HL-60/S4 treated with phorbol 12-myristate 13-acetate at 8.2 ng/mL for 4 days and 3 days (cell line): ENCODE measurements around the gene KANSL3.
"Not testable (repeated sequence)": the region's sequence is repeated elsewhere in the genome, so short reads cannot be mapped to it uniquely, and the experiment has no call there.

ENCODE experiments used
- in situ Hi-C: fragments of 300-500 bp; cut with MboI; formaldehyde crosslinking; loops from 2 replicates; pipeline ENCODE4 v1.15.0; 2022; ENCODE audit warnings: low sequenced_read_pairs

The KANSL3 gene

GRCh38 chr2:96564026-96564425, 74.1 kb downstream of the KANSL3 start:
- in situ Hi-C loops = no loop called here

DNA sequence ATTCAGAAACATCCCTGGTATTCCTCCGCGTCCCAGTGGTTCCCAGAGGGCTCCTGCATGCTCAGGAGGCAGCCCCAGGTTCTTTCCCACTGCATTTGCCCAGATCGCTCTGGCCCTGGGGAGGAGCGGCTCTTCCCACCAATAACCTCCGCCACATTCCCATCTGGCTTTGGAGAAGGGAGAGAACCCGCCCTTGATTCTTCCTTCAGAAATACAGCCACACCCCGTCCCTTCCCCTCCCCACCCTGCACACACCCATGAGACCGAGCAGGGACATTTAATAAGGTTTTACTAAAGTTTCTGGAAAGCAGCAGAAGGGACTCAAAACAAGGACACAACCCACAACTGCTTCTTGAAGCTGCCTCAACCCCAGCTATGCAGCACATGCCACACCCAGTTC, 79.6 kb downstream of the KANSL3 start:
- in situ Hi-C loops = no loop called here

DNA sequence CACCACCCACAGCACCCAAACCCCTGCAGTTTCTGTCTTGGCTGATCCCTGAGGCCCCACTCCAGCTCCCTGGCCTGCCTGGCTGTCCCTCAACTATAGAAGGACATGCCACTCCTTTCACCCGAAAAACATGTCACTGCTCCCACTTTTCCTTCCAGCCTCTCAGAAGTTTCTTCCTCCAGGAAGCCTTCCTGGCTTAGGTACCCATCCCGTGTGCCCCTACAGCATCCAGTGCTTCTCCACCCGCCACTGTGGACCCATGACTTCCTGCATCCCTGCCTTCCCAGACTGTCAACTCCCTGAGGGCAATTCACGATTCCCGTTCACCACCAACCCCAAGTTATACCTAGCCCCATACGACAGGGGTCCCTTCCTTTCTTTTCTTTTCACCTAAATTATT, 80.1 kb downstream of the KANSL3 start:
- in situ Hi-C loops = no loop called here

GRCh38 chr2:96557421-96557820, 80.7 kb downstream of the KANSL3 start:
- in situ Hi-C loops = not testable (repeated sequence)

GRCh38 chr2:96556441-96557330, 81.4 kb downstream of the KANSL3 start:
- in situ Hi-C loops = no loop called here

GRCh38 chr2:96555146-96555610, 82.9 kb downstream of the KANSL3 start:
- in situ Hi-C loops = no loop called here

DNA sequence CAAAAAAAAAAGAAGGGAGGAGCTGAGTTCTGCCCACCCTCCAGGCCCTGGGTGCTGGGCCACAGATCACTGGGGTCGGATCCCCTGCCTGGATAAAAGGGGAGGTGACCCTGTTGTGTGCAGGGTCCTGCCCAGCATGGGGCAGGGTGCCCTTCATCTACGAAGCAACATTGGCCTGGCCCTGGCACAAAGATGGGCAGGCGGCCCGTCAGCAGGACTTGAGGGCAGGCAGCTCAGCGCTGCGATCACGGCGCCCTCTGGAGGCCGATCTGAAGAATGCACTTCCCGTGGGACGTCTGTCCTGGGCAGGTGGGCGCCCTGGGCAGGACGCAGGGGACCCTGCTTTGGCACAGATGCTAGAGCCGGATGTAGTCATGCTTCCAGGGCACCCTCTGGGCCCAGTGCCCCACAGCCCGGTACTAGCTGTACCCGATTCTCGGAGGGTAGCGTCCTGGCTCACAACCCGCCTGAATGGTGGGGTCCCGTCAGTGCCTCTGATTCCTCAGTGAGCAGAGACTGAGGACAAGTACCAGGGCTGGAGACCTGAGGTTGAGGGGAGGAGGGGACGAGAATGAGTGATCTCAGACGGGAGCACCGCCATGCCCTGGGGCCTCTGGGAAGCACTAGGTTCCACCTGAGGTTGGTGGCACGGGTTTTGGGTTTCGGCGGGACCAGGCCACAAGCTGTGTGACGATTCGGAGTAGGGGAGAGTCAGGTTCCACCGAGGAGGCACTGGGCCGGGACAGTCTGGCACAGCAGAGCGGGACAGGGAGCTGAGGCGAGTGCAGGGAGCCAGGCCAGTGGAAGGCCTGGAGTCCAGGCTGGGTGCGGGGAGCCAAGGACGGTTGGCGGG, 83.6 kb downstream of the KANSL3 start:
- in situ Hi-C loops = no loop called here

DNA sequence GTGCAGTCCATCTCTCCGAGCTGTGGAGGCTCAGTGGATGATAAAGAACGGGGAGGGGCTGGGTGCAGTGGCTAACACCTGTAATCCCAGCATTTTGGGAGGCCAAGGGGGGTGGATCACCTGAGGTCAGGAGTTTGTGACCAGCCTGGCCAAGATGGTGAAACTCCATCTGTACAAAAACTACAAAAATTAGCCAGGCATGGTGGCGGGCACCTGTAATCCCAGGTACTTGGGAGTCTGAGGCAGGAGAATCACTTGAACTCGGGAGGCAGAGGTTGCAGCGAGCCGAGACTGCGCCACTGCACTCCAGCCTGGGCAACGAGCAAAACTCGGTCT, 84.2 kb downstream of the KANSL3 start:
- in situ Hi-C loops = not testable (repeated sequence)

- in situ Hi-C loops = no loop called here
These were observed 84.7 kb downstream of the KANSL3 start for GRCh38 chr2:96553176-96553956.

DNA sequence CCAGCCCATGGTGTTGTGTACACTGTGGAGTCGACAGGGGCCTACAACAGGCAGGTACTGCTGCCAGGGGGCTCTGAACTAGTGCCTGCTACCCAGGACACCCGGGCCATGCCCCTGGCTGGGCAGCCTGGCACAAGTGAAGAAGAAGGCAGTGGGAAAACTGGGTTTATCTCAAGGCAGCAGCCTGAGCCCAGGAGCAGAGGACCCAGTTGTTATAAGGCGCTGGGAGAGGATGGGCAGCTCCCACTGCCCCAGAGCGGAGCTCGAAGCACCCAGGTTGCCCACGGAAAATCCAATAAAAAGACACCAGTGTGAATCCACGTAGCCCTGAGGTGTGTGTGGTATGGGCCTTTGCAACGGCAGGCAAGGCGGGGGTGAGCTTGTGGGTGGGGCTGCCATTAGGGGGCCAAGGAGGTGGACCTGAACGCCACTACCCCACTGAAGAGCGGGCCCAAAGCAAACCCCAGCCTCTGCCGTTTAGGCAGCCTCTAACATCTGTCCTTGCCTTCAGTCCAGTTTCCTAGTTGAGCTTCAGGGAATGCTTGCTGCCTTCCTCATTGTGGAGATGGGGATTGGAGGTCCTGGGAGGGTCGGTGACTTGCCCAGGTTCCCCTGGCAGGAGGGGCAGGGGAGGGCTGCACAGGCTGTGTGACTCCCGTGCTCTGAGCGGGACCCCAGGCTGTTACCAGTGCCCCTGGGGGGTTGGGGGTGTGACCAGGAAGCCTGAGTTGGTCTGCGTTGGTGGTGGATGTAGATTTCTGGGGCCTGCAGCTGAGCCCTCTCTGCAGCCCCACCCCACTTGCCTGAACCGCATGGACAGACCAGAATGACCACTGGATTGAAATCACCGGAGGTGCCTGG, 85.6 kb downstream of the KANSL3 start:
- in situ Hi-C loops = no loop called here

- in situ Hi-C loops = no loop called here
These were observed 86.4 kb downstream of the KANSL3 start for GRCh38 chr2:96551605-96552314.

GRCh38 chr2:96550787-96551604, 87.1 kb downstream of the KANSL3 start:
- in situ Hi-C loops = no loop called here

DNA sequence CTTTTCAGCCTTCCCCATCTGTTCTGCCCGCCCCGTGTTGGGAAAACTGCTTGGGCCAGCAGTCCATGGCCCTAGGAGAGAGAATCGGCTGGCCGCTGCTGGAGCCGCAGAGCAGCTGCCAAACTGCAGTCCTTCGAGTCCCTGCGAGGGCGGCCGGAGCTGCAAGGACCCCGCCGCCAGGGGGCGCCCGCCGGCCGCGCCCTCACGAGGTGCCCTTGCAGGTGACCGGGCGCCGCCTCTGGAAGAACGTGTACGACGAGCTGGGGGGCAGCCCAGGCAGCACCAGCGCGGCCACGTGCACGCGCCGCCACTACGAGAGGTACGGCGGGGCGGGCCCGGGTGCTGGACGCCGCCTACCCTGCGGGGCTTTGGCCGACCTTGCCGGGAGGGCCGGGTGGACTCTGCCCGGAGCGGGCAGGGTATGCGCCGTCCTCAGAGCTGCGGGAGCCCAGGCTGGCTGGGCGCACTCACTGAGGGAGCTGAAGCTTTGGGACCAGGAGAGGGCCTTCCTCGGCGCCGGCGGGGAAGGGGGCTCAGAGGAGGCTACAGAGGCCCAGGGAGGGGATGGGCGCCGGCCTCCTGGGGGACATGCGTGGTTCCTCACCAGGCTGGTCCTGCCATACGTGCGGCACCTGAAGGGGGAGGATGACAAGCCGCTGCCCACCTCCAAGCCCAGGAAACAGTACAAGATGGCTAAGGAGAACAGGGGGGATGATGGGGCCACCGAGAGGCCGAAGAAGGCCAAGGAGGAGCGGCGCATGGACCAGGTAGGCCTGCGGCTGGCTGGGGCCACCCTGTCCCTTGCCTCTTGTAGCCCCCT, 87.9 kb downstream of the KANSL3 start:
- in situ Hi-C loops = loop anchor here (25.0 kb wide), 1 partner anchor 538 kb away; no protein-coding TSS in a partner anchor

GRCh38 chr2:96549466-96549785, 88.7 kb downstream of the KANSL3 start:
- in situ Hi-C loops = loop anchor here (25.0 kb wide), 1 partner anchor 537 kb away; no protein-coding TSS in a partner anchor

DNA sequence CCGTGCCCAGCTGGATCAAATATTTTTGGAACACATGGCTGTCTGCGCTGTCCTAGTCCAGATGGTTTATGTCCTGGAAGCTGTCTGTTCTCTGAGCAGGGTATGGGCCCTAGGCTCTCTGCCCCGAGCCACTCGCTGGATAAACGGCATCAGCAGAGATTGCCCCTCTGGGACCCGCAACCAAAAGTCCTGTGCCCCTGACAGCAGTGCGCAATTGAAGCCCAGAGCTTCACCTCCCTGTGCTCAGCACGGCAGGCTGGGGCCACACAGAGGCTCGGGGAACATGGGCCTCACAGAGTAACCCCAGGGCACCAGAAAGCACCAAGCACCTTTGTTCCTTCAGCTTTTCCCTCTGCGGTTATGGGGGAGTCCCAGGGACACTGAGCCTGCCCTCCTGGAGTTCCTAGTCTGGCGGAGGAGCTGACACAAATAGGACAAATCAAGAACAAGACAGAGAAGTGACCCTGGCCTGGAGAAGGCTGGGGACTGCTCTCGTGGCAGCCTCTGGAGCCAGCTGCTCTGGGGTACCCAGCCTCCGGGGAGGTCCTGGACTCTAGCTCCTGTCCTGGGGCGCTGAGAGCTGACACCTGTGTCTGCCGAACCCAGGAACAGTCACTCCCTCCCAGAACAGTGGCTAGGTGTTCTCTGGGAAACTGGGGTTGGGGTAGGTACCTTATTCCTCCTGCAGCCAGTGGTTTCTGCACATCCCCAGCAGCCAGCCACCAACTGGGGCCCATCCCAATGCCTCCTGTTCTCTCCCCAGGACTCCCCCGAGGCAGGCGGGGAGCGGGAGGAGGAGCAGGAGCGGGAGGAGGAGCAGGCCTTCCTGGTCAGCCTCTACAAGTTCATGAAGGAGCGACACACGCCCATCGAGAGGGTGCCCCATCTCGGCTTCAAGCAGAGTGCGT, 89.3 kb downstream of the KANSL3 start:
- in situ Hi-C loops = loop anchor here (25.0 kb wide), 1 partner anchor 537 kb away; no protein-coding TSS in a partner anchor

GRCh38 chr2:96547731-96548171, 90.4 kb downstream of the KANSL3 start:
- in situ Hi-C loops = loop anchor here (25.0 kb wide), 1 partner anchor 535 kb away; no protein-coding TSS in a partner anchor
